K562 (cell line): Measurements from ENCODE around the gene TRAF7. TPM values are rescaled to one million over a fixed set of nuclear protein-coding genes. Genes with fewer than 3 reads are reported as not detected.
A peak's percentile ranks its signal among the peaks of the same experiment; 100 is the strongest.

ENCODE experiments used
- AFF4 ChIP-seq: sonication (generic); formaldehyde crosslinking; IDR thresholded peaks from 2 replicates; pipeline ENCODE4 v1.8.0; 2023; ENCODE audit warnings: mild to moderate bottlenecking, missing genetic modification reagents
- CEBPG ChIP-seq, 3 experiments: fragments of 200-800 bp in 1 of 3; sonication (Bioruptor generic) in 1 of 3; sonication (generic) in 1 of 3; formaldehyde crosslinking in 1 of 3; IDR thresholded peaks in 2 of 3; conservative IDR thresholded peaks in 1 of 3; 2 replicates each; pipeline versions ENCODE4 v1.6.1 to v1.8.0; 2016 to 2022; ENCODE audit warnings: missing compliant biosample characterization in 2 of 3, missing genetic modification characterization in 2 of 3, mild to moderate bottlenecking in 1 of 3, missing genetic modification reagents in 1 of 3
- FOXA1 ChIP-seq: fragments of 450-650 bp; IDR thresholded peaks from 2 replicates; pipeline ENCODE4 v1.6.1; 2016; ENCODE audit warnings: mild to moderate bottlenecking, borderline replicate concordance
- FOXP1 ChIP-seq: sonication (generic); formaldehyde crosslinking; IDR thresholded peaks from 2 replicates; pipeline ENCODE4 v1.8.0; 2022; ENCODE audit warnings: mild to moderate bottlenecking, missing genetic modification reagents
- HOXB6 ChIP-seq: fragments of 250-450 bp; sonication (Bioruptor Pico); IDR thresholded peaks from 2 replicates; pipeline ENCODE4 v1.5.1; 2022; ENCODE audit warnings: mild to moderate bottlenecking, borderline replicate concordance
- MGA ChIP-seq: fragments of 450-650 bp; IDR thresholded peaks from 2 replicates; pipeline ENCODE4 v1.6.1; 2016; ENCODE audit warnings: mild to moderate bottlenecking, moderate library complexity
- NFATC3 ChIP-seq: fragments of 450-650 bp; IDR thresholded peaks from 2 replicates; pipeline ENCODE4 v1.6.1; 2017; ENCODE audit warnings: mild to moderate bottlenecking
- PCBP2 ChIP-seq: fragments of 200-400 bp; formaldehyde crosslinking; IDR thresholded peaks from 2 replicates; pipeline ENCODE4 v1.6.1; 2018; ENCODE audit warnings: low read length, low read depth, mild to moderate bottlenecking, moderate library complexity; ENCODE audit not compliant: poor library complexity, severe bottlenecking
- USF1 ChIP-seq: sonication (generic); formaldehyde crosslinking; IDR thresholded peaks from 2 replicates; pipeline ENCODE4 v1.9.0; 2022; ENCODE audit warnings: mild to moderate bottlenecking, missing genetic modification reagents
- polyA plus RNA-seq, 8 experiments: library from polyadenylated mRNA; depleted of rRNA in 4 of 8; stranded (reverse) in 5 of 8; unstranded in 3 of 8; fragments of >200 nt; fragmentation: Nextera tagmentation in 2 of 8; fragmentation: Illumina TruSeq in 1 of 8; extraction: Ambion mirVana in 2 of 8; extraction: Trizol in 1 of 8; gene quantifications; 2 replicates each; pipeline versions ENCODE4 v1.2.1 to v1.2.3, GENCODE V29; 2011 to 2014; ENCODE audit warnings: inconsistent platforms in 1 of 8, missing spikeins in 1 of 8
- total RNA-seq, 7 experiments: library from RNA; depleted of rRNA in 6 of 7; stranded (reverse); fragments of >200 nt in 6 of 7; fragmentation: Illumina TruSeq in 2 of 7; extraction: Trizol in 2 of 7; gene quantifications; 2 replicates each; pipeline versions ENCODE4 v1.2.1 to v1.2.3, GENCODE V29; 2011 to 2021; ENCODE audit warnings: low replicate concordance in 1 of 7

Gene TRAF7
- total and polyA plus RNA-seq, 9 of the 15 experiments (the other 6 are each of a cell fraction or from before 2014, with no cell fraction given), result 1.1 to 113 (median 41.6) TPM

GRCh38 chr16:2205104-2205966 lies 49.8 kb downstream of the TRAF7 start, which contains the start of gene MLST8 (continued):
- TF ChIP-seq CEBPG (CRISPR knock-in tag; IDR thresholded peaks at IDR 0.05) (no peak; the same call in 1 of the 2 replicates), CEBPG (tag; conservative IDR thresholded peaks at IDR 0.05 in 1 of 2, IDR thresholded peaks at IDR 0.05 in 1 of 2) (no peak), MGA (no peak; the same call in 1 of the 2 replicates), HOXB6 (no peak), NFATC3 (no peak), USF1 (CRISPR knock-in tag) (peak; percentile 48; the same call in 1 of the 2 replicates), PCBP2 (no peak), FOXA1 (no peak), FOXP1 (CRISPR knock-in tag) (0 out of 2 replicates have a peak, but pooled peaks have one; percentile 46), AFF4 (CRISPR knock-in tag) (peak; percentile 85; the same call in 1 of the 2 replicates)
